Karpas-422 (cell line): ENCODE measurements around the gene SLC27A1. TPM values are rescaled to one million over a fixed set of nuclear protein-coding genes. Genes with fewer than 3 reads are reported as not detected.
A peak's percentile ranks its signal among the peaks of the same experiment; 100 is the strongest.
"Not testable (repeated sequence)": the region's sequence is repeated elsewhere in the genome, so short reads cannot be mapped to it uniquely, and the experiment has no call there.

ENCODE experiments used
- DNase-seq: peaks from one replicate; pipeline ENCODE4 v3.0.0-alpha.2; 2015
- H2AFZ ChIP-seq: fragments of 200-600 bp; sonication (generic); 2 replicates; pipeline ENCODE4 v1.6.1; 2014; ENCODE audit warnings: antibody characterized with exemption, low read length, mixed read lengths
- H3K27ac ChIP-seq: fragments of 200-600 bp; sonication (generic); 2 replicates; pipeline ENCODE4 v1.5.1; 2014; ENCODE audit warnings: mild to moderate bottlenecking, low read length, moderate library complexity
- H3K27me3 ChIP-seq: fragments of 200-600 bp; sonication (generic); 2 replicates; pipeline ENCODE4 v1.6.1; 2014; ENCODE audit warnings: low read length, mixed read lengths
- H3K36me3 ChIP-seq: fragments of 200-600 bp; sonication (generic); 2 replicates; pipeline ENCODE4 v1.6.1; 2014; ENCODE audit warnings: low read length, mixed read lengths; ENCODE audit not compliant: insufficient read depth
- H3K4me1 ChIP-seq: fragments of 200-600 bp; sonication (generic); 2 replicates; pipeline ENCODE4 v1.6.1; 2014; ENCODE audit warnings: mild to moderate bottlenecking, low read length, mixed read lengths
- H3K4me2 ChIP-seq: fragments of 200-600 bp; sonication (generic); 2 replicates; pipeline ENCODE4 v1.6.1; 2014; ENCODE audit warnings: low read length, low read depth, mild to moderate bottlenecking; ENCODE audit not compliant: poor library complexity, severe bottlenecking
- H3K4me3 ChIP-seq: fragments of 200-600 bp; sonication (generic); 2 replicates; pipeline ENCODE4 v1.5.1; 2014; ENCODE audit warnings: mild to moderate bottlenecking, antibody characterized with exemption, low read length, mixed read lengths
- H3K79me2 ChIP-seq: fragments of 200-600 bp; sonication (generic); 2 replicates; pipeline ENCODE4 v1.6.1; 2014; ENCODE audit warnings: mild to moderate bottlenecking, low read length, mixed read lengths
- H3K9ac ChIP-seq: fragments of 200-600 bp; sonication (generic); 2 replicates; pipeline ENCODE4 v1.6.0; 2014; ENCODE audit warnings: low read length
- H3K9me2 ChIP-seq: fragments of 200-600 bp; sonication (generic), shearing (Covaris generic); replicated peaks from 2 replicates; pipeline ENCODE4 v1.6.0; 2014; ENCODE audit warnings: mild to moderate bottlenecking, low read length, moderate library complexity; ENCODE audit not compliant: insufficient read depth
- H3K9me3 ChIP-seq: fragments of 300-700, 200-600 bp; sonication (generic); 2 replicates; pipeline ENCODE4 v1.6.1; 2014; ENCODE audit warnings: low read length, mixed read lengths
- H4K20me1 ChIP-seq: fragments of 200-600 bp; sonication (generic); 2 replicates; pipeline ENCODE4 v1.6.1; 2014; ENCODE audit warnings: mild to moderate bottlenecking, antibody characterized with exemption, low read length, low read depth; ENCODE audit not compliant: insufficient read depth
- total RNA-seq: library from RNA; depleted of rRNA; stranded (reverse); fragments of >200 nt; shearing (Covaris generic); gene quantifications from 2 replicates; pipeline ENCODE4 v1.2.3, GENCODE V29; 2014; ENCODE audit warnings: low replicate concordance

SLC27A1 gene
- total RNA-seq, 1 experiment from 2014 or later = 4.0 TPM

GRCh38 chr19:17497149-17497798, 26.9 kb downstream of the SLC27A1 start:
- DNase-seq = peak; percentile 34
- Histone ChIP-seq H3K27ac (no peak overlapping the region), H3K79me2 (no peaks in the 10 kb centered on the region), H2AFZ (no peak overlapping the region), H3K4me2 (no peak overlapping the region), H3K9me2 (no peaks in the 10 kb centered on the region), H3K9ac (no peak overlapping the region), H4K20me1 (no peaks in the 10 kb centered on the region), H3K4me1 (no peaks in the 10 kb centered on the region), H3K4me3 (no peak overlapping the region), H3K27me3 (no peaks in the 10 kb centered on the region), H3K9me3 (no peaks in the 10 kb centered on the region), H3K36me3 (no peaks in the 10 kb centered on the region)

- H3K4me3 ChIP-seq, H3K9me3 ChIP-seq, H3K27me3 ChIP-seq, H3K9ac ChIP-seq, H3K79me2 ChIP-seq, H3K36me3 ChIP-seq, H3K4me1 ChIP-seq, H3K4me2 ChIP-seq, H4K20me1 ChIP-seq, H2AFZ ChIP-seq, DNase-seq, H3K27ac ChIP-seq, H3K9me2 ChIP-seq: not testable (repeated sequence)
Measured at GRCh38 chr19:17499025-17499424, 28.7 kb downstream of the SLC27A1 start.

GRCh38 chr19:17499648-17500446, 29.5 kb downstream of the SLC27A1 start:
- Histone ChIP-seq H3K27ac (no peak overlapping the region), H3K4me1 (no peaks in the 10 kb centered on the region), H3K79me2 (no peaks in the 10 kb centered on the region), H3K9ac (no peak overlapping the region), H3K9me2 (no peaks in the 10 kb centered on the region), H3K9me3 (no peaks in the 10 kb centered on the region), H3K36me3 (no peaks in the 10 kb centered on the region), H3K4me3 (no peak overlapping the region), H4K20me1 (no peaks in the 10 kb centered on the region), H3K27me3 (no peaks in the 10 kb centered on the region), H3K4me2 (no peak overlapping the region), H2AFZ (no peak overlapping the region)
- peak; percentile 39 for DNase-seq

- Histone ChIP-seq H3K4me3 (no peak overlapping the region), H3K4me2 (no peak overlapping the region), H3K36me3 (no peaks in the 10 kb centered on the region), H3K4me1 (no peaks in the 10 kb centered on the region), H3K27me3 (no peaks in the 10 kb centered on the region), H4K20me1 (no peaks in the 10 kb centered on the region), H3K9ac (no peak overlapping the region), H2AFZ (no peak overlapping the region), H3K79me2 (peaks cover 6% of the 10 kb centered on the region; the same call in 1 of the 2 replicates), H3K9me2 (no peaks in the 10 kb centered on the region), H3K27ac (no peak overlapping the region), H3K9me3 (no peaks in the 10 kb centered on the region)
- DNase-seq = peak; percentile 32
Measured at GRCh38 chr19:17500447-17501198, 30.3 kb downstream of the SLC27A1 start.

GRCh38 chr19:17503240-17503639, 32.9 kb downstream of the SLC27A1 start:
- Histone ChIP-seq H3K9me3 (no peaks in the 10 kb centered on the region), H3K4me2 (no peak overlapping the region), H3K9me2 (no peaks in the 10 kb centered on the region), H4K20me1 (no peaks in the 10 kb centered on the region), H3K27ac (no peak overlapping the region), H3K36me3 (no peaks in the 10 kb centered on the region), H3K9ac (no peak overlapping the region), H2AFZ (no peak overlapping the region), H3K79me2 (peaks cover 14% of the 10 kb centered on the region), H3K4me3 (no peak overlapping the region), H3K27me3 (no peaks in the 10 kb centered on the region), H3K4me1 (no peaks in the 10 kb centered on the region)
- peak; percentile 39 for DNase-seq

- H3K27ac ChIP-seq = no peak overlapping the region
- H3K79me2 ChIP-seq = peaks cover 20% of the 10 kb centered on the region
- no peak overlapping the region for H2AFZ ChIP-seq
- no peaks in the 10 kb centered on the region for H3K9me2 ChIP-seq
- H3K4me2 ChIP-seq = no peak overlapping the region
- no peaks in the 10 kb centered on the region for H3K27me3 ChIP-seq
- no peak for DNase-seq
- H4K20me1 ChIP-seq = no peaks in the 10 kb centered on the region
- no peak overlapping the region for H3K9ac ChIP-seq
- H3K36me3 ChIP-seq = no peaks in the 10 kb centered on the region
- H3K4me3 ChIP-seq = no peak overlapping the region
- no peaks in the 10 kb centered on the region for H3K9me3 ChIP-seq
- no peaks in the 10 kb centered on the region for H3K4me1 ChIP-seq
Measured at GRCh38 chr19:17504030-17504429, 33.7 kb downstream of the SLC27A1 start.

- Histone ChIP-seq H3K4me1 (no peaks in the 10 kb centered on the region), H2AFZ (no peak overlapping the region), H3K9ac (no peak overlapping the region), H3K9me2 (no peaks in the 10 kb centered on the region), H3K27me3 (no peaks in the 10 kb centered on the region), H3K36me3 (no peaks in the 10 kb centered on the region), H3K4me2 (no peak overlapping the region), H3K27ac (no peak overlapping the region), H3K79me2 (peaks cover 25% of the 10 kb centered on the region), H4K20me1 (no peaks in the 10 kb centered on the region), H3K4me3 (no peak overlapping the region), H3K9me3 (no peaks in the 10 kb centered on the region)
- DNase-seq = no peak
Measured at GRCh38 chr19:17504456-17504855, 34.1 kb downstream of the SLC27A1 start.

- H3K36me3 ChIP-seq = no peaks in the 10 kb centered on the region
- H3K4me3 ChIP-seq = no peak overlapping the region
- H4K20me1 ChIP-seq = no peaks in the 10 kb centered on the region
- H3K9ac ChIP-seq = no peak overlapping the region
- no peak overlapping the region for H2AFZ ChIP-seq
- H3K4me1 ChIP-seq = peaks cover 5% of the 10 kb centered on the region
- H3K9me2 ChIP-seq = no peaks in the 10 kb centered on the region
- peaks cover 32% of the 10 kb centered on the region for H3K79me2 ChIP-seq
- no peak for DNase-seq
- no peaks in the 10 kb centered on the region for H3K9me3 ChIP-seq
- H3K4me2 ChIP-seq = no peak overlapping the region
- H3K27ac ChIP-seq = no peak overlapping the region
- no peaks in the 10 kb centered on the region for H3K27me3 ChIP-seq
Measured at GRCh38 chr19:17505223-17505622, 34.9 kb downstream of the SLC27A1 start.
